Measurements from ENCODE around the gene STARD10.
A peak's percentile ranks its signal among the peaks of the same experiment; 100 is the strongest.

STARD10 gene

DNA sequence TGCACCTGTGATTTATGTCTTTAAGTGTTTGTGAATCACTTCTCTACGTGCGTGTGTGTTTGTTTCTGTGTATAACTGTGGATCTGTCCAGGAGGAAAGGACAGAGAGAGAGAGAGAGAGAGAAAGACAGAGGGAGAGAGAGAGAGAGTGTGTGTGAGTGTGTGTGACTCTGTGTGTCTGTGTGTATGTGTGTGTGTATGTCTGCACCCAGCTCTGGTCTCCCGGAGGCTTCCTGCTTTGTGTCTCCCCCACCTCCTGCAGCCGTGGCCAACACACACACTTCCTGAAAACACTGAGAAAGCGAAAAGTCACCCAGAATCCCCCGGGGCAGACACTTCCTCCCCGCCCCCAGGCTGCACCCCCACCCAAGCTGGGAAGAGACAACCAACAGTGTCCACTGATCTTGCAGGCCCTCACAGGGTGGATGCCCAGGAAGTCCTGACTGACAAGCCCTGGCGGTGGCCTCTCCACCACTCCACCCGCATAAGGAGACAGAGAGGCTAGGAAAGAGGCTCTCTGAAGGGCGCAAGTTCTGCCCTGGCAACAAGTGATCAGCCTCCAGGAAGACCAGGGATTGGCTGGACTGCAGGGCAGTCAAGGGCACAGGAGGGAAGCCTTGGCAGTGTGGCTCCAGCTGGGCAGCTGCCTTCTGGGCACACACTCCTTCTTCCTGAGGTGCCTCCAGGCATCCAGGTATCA, 71.6 kb downstream of the STARD10 start:
- DNase-seq, result peak; percentile 87

DNA sequence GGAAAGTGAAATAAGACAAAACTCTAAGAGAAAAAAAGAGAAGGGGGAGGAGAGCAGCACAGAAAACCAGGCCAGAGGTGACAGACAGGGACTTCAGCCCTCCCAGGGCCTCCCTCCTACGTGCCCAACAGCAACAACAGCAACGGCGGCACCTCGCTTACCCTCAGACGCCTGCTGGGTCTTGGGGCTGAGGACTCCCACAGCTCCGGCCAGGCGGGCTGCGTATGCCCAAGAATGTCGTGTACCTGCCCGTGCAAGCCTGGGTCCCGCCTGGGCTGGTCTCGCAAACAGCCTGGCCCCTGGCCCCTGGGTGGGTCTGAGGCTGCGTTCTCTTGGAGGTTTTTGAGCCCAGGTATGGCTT, 72.2 kb downstream of the STARD10 start:
- no peak for DNase-seq

- no peak for DNase-seq
Observed at GRCh38 chr11:72721276-72721675, 72.6 kb downstream of the STARD10 start.

- DNase-seq, result no peak
Observed at GRCh38 chr11:72720784-72721183, 73.1 kb downstream of the STARD10 start.

DNA sequence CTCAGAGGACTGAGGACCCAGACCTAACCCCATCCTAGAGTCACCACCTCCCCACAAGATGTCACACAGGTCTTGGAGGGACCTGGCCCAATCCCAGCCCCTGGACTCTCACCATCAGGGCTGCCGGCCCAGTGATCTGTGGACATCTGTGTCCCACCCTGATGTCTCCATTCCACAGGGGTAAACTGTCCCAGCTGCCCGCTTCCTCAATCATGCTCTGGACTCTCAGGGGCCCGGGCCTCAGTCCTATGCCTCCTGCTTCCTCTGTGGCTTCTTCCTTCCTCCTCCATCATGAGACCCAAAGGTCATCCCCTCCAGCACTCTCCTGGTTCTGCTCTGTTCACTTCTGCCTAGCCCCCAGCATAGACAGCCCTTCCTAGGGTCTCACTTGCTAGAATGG, 73.8 kb downstream of the STARD10 start:
- DNase-seq, result no peak

GRCh38 chr11:72719551-72719950, 74.3 kb downstream of the STARD10 start:
- DNase-seq, result no peak

- DNase-seq, result no peak
Observed at GRCh38 chr11:72719144-72719543, 74.7 kb downstream of the STARD10 start.

DNA sequence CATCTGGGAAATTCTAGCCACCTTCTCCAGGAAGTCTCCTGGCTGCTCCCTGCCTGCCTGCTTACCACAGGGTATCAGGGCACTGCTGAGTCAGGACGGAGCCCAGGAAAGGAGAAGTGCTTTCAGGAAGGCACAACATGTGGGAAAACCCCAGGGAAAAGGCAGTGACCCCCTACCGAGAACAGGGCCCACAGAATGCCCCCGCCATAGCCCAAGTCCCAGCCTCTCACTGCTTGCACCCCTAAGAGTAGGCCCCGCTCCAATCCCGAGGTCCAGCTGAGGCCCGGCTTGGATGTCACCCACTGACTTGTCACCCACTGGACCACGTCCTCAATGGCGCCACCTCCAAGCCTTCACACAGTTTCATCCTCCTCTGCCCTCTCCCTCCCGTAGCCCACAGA, 75.7 kb downstream of the STARD10 start:
- DNase-seq, result no peak

DNA sequence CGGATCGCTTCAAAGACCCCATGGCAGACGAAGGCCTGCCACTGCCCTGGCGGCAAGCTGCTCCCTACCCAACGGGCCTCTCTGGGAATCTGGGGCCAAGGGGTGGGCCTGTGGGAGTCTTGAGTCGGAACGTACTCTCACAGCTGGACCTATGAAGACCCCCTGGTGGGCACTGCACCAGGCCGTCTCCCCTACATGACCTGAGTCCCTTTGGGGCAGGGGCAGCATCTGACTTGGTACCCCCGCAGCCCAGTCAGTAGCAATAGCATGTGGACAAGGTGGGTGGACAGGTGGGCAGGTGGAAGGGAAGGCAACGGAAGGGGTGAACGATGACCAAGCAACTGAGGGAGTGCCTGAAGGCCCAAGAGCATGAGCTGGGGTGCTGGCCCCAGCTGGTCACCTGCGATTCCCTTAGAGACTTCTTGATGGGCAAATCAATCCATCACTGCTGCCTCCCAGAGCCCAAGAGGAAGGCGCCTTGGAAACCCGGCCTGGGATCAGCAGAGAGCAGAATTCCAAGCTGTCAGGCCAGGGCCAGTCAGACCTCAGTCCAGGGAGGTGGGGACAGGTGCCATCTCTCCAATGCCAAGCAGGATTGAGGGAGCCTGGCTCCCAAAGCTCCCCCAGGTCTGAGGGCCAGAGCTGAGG, 76.9 kb downstream of the STARD10 start:
- no peak for DNase-seq

DNA sequence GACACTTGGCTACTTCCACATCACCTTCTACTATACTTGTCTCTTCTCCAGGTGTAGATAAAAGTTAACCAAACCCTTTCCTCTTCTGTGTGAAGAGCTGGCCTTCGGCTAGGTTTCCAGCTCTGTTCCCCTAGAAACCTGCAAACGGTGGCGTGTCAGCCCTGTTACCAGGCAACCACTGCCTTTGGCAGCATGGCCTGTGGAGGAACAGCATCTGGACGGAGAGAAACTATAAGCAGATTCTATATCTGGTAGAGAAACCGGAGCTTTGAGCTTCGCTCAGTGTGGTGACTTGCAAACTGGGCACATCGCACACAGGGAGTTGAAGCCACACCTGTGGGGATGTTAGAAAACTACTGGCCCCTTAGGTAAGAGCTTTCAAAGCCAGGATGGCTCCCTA, 77.6 kb downstream of the STARD10 start:
- DNase-seq, result no peak

GRCh38 chr11:72712841-72713240, 81.0 kb downstream of the STARD10 start:
- no peak for DNase-seq

DNA sequence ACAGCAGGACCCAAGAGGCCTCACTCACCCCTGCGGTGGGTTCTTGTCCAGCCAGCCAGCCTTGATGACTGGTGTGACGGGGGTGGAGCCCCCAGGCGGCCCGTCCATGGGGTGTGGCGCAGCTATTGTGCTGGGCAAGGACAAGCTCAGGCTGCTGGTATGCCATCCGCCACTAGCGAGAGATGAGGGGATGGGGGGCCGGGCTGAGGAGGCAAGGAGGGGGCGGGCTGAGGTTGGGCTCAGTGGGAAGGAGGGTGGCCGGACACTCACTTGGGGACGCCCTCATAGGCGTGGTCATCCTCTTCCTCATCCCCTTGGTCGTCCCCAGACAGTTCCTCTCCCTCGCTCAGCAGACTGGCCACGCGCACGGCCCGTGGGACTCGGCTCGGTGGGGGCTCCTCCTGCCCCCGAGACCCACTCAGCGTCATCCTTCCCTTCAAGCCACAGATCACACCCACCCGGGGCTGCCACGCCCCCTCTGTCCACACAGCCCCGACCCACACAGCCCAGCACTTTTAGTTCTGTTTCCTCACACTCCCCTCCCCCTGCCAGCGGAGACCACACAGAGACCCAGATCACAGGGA, 81.6 kb downstream of the STARD10 start:
- DNase-seq, result no peak

GRCh38 chr11:72711141-72711540, 82.7 kb downstream of the STARD10 start:
- no peak for DNase-seq

DNA sequence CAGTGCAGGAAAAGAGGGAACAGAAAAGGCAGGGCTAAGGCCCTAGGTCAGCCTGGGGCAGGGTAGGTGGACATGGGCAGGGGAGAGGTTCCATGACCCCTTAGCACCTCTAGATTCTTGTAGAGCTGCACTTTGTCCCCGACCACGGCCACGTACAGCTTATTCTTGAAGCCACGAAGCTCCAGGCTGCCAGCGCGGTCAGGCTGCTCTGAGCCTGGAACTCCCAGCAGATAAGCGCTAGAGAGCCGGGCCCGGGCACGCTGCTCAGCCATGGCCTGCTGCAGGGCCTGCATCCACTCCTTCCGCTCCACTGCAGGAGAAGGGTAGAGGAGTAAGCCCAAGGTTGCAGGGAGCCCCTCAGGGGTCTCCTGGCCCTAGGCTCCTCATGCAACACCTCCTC, 83.6 kb downstream of the STARD10 start:
- no peak for DNase-seq

GRCh38 chr11:72709478-72710238, 84.2 kb downstream of the STARD10 start:
- no peak for DNase-seq

DNA sequence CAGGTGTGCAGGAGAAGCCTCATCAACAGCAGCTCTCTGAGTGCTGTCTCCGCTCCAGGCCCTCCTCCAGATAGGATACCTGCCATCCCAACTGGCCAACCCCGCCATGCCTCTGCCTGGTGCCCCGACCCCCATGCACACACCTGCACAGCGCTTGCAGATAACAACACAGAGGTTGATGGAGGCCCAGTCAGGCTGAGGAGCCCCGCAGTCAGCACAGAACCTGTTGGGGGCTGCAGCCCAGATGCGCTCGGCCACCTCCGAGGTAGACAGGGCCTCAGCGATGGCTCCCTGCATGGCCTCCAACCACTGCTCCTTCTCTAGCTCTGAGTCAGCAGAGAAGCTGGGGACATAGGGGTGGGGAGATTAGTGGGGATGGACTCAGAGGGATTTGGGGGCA, 86.8 kb downstream of the STARD10 start:
- DNase-seq, result no peak

GRCh38 chr11:72706579-72706978, 87.3 kb downstream of the STARD10 start:
- DNase-seq, result no peak

GRCh38 chr11:72705442-72706365, 88.1 kb downstream of the STARD10 start:
- DNase-seq, result no peak

GRCh38 chr11:72704783-72705265, 89.0 kb downstream of the STARD10 start:
- no peak for DNase-seq

Data from SHP77 treated with DMSO at 0.1 percent for 48 hours (cell line).